PFSK-1 (cell line): ENCODE results near the gene TEX51.

Experiments used
- POLR2AphosphoS5 ChIP-seq: IDR thresholded peaks from 2 replicates; pipeline ENCODE4 v1.6.1; 2012; ENCODE audit warnings: low read depth, mild to moderate bottlenecking, control low read depth, low read length, moderate library complexity
- REST ChIP-seq, 2 experiments: IDR thresholded peaks; 2 replicates each; pipeline versions ENCODE4 v1.6.1 to v1.8.0; 2011 to 2012; ENCODE audit warnings: low read depth in 2 of 2, low read length in 2 of 2, control low read depth in 1 of 2, inconsistent platforms in 1 of 2, mild to moderate bottlenecking in 1 of 2, moderate library complexity in 1 of 2; ENCODE audit not compliant: insufficient read depth in 1 of 2
- SIN3A ChIP-seq: IDR thresholded peaks from 2 replicates; pipeline ENCODE4 v1.6.1; 2012; ENCODE audit warnings: mild to moderate bottlenecking, low read length, moderate library complexity, borderline replicate concordance; ENCODE audit not compliant: insufficient read depth

GRCh38 chr2:126905991-126906390 lies 7.3 kb downstream of the TEX51 start:
- TF ChIP-seq POLR2AphosphoS5 (no peak), REST (IDR thresholded peaks at IDR 0.05; ENCODE audit: insufficient read depth in 1 of 2, low read depth in 2 of 2, low read length in 2 of 2) (no peak), SIN3A (no peak)
